HG03095 (cell line): ENCODE measurements around the gene HIC2.
"Not testable (repeated sequence)": the region's sequence is repeated elsewhere in the genome, so short reads cannot be mapped to it uniquely, and the experiment has no call there.

Source experiments
- ATAC-seq: cut with Tn5 transposase; IDR thresholded peaks from one replicate; pipeline ENCODE4 v1.9.1; 2021; ENCODE audit warnings: moderate library complexity; ENCODE audit not compliant: unreplicated experiment

The HIC2 gene

DNA sequence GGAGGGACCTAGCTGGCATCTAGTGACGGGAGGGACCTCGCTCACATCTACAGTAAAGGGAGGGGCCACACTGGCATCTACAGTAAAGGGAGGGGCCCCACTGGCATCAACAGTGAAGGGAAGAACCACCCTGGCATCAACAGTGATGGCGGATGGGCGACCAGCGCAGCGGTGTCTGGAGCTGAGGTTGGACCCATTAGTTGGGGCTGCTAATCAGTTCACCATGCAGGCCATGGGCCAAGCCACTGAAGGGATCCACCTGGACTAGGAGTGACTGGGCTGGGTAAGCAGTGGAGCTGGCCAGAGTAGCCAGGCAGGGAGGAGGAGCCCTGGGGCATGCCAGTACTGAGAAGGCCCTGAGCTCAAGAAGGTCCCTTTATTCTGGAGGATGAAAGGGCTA, 73.4 kb downstream of the HIC2 start:
- ATAC-seq, result not testable (repeated sequence)

GRCh38 chr22:21492271-21492670, 75.1 kb downstream of the HIC2 start:
- ATAC-seq, result not testable (repeated sequence)

GRCh38 chr22:21493789-21494782, 76.9 kb downstream of the HIC2 start:
- ATAC-seq, result not testable (repeated sequence)

DNA sequence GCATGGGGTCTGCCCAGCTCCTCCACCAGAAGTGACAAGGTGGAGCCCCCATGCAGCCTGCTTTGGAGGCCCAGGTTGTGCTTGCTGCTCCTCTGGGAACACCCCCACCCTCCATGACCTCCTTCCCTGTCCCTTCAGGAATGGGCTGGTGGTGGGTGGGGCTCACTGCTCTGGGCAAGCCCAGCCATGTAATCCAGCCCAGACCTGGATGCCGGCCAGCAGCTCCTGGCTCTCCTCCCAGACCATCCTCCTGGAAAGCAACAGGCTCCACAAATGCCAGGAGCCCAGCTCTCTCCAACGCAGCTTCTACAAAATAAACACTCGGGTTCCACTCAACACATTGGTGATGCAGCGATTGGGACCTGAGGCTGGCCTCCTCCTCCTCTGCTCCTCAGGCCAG, 80.8 kb downstream of the HIC2 start:
- not testable (repeated sequence) for ATAC-seq

- ATAC-seq, result not testable (repeated sequence)
Observed at GRCh38 chr22:21498489-21498888, 81.3 kb downstream of the HIC2 start.

- ATAC-seq, result not testable (repeated sequence)
Observed at GRCh38 chr22:21499623-21500506, 82.7 kb downstream of the HIC2 start.
